ENCODE data around the gene LGMN. TPM values are rescaled to one million over a fixed set of nuclear protein-coding genes. Genes with fewer than 3 reads are reported as not detected.
A peak's percentile ranks its signal among the peaks of the same experiment; 100 is the strongest.

Gene LGMN
- total and polyA plus RNA-seq, 9 of the 15 experiments (the other 6 are each of a cell fraction or from before 2014, with no cell fraction given), result 0.05 to 1.4 (median 0.43) TPM; not detected in 2

DNA sequence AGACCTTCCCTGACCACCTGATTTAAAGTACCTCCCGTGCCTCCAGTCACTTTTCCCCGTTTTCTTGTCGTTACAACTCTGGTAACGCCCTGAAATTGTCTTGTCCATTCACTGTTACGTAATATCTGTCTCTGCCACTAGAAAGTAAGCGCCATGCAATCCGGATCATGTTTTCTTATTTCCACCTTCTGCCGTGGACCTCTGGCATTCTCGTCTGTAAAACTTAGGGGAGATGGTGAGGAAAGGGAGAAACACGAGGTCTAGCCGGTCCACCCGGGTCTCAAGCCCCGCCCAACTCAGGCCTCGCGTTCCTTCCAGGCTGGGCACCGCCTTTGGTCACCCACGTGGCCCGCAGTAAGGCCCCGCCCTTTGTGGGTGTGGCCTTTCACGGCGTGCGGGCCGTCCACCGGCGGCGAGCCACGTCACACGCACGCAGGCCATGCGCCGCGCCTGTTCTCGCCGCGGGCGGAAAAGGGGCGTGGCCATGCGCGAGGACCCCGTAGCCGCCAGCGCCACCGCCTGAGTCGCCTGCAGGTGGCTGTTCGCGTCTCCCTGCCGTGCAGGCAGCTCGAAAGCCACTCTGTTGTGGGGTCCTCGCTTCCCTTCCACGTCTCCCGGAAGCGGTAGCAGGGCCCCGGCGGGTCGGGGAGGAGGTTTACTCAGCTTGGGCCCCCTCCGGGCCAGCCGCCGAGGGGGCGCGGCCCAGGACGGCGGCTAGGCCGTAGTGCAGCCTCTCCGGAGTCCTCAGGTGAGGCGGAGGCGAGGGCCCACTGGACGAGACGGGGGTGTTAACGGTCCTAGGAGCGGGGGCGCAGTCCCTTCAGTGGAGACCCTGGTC is 45.5 kb upstream of the LGMN start, which contains the start of gene GOLGA5 (continued):
- TF ChIP-seq, protein P1, sequence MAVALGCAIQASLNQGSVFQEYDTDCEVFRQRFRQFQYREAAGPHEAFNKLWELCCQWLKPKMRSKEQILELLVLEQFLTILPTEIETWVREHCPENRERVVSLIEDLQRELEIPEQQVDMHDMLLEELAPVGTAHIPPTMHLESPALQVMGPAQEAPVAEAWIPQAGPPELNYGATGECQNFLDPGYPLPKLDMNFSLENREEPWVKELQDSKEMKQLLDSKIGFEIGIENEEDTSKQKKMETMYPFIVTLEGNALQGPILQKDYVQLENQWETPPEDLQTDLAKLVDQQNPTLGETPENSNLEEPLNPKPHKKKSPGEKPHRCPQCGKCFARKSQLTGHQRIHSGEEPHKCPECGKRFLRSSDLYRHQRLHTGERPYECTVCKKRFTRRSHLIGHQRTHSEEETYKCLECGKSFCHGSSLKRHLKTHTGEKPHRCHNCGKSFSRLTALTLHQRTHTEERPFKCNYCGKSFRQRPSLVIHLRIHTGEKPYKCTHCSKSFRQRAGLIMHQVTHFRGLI (CRISPR knock-in tag; IDR thresholded peaks at IDR 0.05), result no peak
- TF ChIP-seq ZNF354B (CRISPR knock-in tag; IDR thresholded peaks at IDR 0.05), result no peak
- TF ChIP-seq, protein P2, sequence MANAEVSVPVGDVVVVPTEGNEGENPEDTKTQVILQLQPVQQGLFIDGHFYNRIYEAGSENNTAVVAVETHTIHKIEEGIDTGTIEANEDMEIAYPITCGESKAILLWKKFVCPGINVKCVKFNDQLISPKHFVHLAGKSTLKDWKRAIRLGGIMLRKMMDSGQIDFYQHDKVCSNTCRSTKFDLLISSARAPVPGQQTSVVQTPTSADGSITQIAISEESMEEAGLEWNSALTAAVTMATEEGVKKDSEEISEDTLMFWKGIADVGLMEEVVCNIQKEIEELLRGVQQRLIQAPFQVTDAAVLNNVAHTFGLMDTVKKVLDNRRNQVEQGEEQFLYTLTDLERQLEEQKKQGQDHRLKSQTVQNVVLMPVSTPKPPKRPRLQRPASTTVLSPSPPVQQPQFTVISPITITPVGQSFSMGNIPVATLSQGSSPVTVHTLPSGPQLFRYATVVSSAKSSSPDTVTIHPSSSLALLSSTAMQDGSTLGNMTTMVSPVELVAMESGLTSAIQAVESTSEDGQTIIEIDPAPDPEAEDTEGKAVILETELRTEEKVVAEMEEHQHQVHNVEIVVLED (CRISPR knock-in tag; IDR thresholded peaks at IDR 0.05), result peak; percentile 97
- no peak for TF ChIP-seq ZNF780A (CRISPR knock-in tag; IDR thresholded peaks at IDR 0.05)
- TF ChIP-seq, protein P3, sequence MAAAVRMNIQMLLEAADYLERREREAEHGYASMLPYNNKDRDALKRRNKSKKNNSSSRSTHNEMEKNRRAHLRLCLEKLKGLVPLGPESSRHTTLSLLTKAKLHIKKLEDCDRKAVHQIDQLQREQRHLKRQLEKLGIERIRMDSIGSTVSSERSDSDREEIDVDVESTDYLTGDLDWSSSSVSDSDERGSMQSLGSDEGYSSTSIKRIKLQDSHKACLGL (CRISPR knock-in tag; IDR thresholded peaks at IDR 0.05; ENCODE audit: borderline replicate concordance, poor library complexity, severe bottlenecking), result no peak
- TF ChIP-seq RFX1 (IDR thresholded peaks at IDR 0.05), result no peak
- TF ChIP-seq RBM14 (IDR thresholded peaks at IDR 0.05; ENCODE audit: borderline replicate concordance, insufficient read depth, low read depth, low read length), result no peak
- TF ChIP-seq SRSF9 (IDR thresholded peaks at IDR 0.05; ENCODE audit: borderline replicate concordance, low read depth, low read length), result no peak
- TF ChIP-seq, protein P4, sequence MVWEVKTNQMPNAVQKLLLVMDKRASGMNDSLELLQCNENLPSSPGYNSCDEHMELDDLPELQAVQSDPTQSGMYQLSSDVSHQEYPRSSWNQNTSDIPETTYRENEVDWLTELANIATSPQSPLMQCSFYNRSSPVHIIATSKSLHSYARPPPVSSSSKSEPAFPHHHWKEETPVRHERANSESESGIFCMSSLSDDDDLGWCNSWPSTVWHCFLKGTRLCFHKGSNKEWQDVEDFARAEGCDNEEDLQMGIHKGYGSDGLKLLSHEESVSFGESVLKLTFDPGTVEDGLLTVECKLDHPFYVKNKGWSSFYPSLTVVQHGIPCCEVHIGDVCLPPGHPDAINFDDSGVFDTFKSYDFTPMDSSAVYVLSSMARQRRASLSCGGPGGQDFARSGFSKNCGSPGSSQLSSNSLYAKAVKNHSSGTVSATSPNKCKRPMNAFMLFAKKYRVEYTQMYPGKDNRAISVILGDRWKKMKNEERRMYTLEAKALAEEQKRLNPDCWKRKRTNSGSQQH (CRISPR knock-in tag; IDR thresholded peaks at IDR 0.05), result no peak
- TF ChIP-seq, protein P5, sequence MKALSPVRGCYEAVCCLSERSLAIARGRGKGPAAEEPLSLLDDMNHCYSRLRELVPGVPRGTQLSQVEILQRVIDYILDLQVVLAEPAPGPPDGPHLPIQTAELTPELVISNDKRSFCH (CRISPR knock-in tag; IDR thresholded peaks at IDR 0.05), result no peak
- TF ChIP-seq, protein P5 (tag; IDR thresholded peaks at IDR 0.05), result no peak
- no peak for TF ChIP-seq XRCC4 (IDR thresholded peaks at IDR 0.05; ENCODE audit: extremely low read depth, insufficient read depth, insufficient read length)
- TF ChIP-seq, protein P6, sequence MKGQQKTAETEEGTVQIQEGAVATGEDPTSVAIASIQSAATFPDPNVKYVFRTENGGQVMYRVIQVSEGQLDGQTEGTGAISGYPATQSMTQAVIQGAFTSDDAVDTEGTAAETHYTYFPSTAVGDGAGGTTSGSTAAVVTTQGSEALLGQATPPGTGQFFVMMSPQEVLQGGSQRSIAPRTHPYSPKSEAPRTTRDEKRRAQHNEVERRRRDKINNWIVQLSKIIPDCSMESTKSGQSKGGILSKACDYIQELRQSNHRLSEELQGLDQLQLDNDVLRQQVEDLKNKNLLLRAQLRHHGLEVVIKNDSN (CRISPR knock-in tag; IDR thresholded peaks at IDR 0.05), result peak; percentile 98
- peak; percentile 65 to 79 for TF ChIP-seq TRIM24 (IDR thresholded peaks at IDR 0.05)
